ENCODE measurements around the gene PRAMEF11.
"Not testable (repeated sequence)": the region's sequence is repeated elsewhere in the genome, so short reads cannot be mapped to it uniquely, and the experiment has no call there.

The PRAMEF11 gene

GRCh38 chr1:12831310-12831709 is at the start of gene PRAMEF11:
Gene PRAMEF11, minus strand, starts transcription at chr1:12831410. Its CDS starts 2,621 bp downstream, at chr1:12828789.
- not testable (repeated sequence) for DNase-seq (ENCODE audit: low spot score)

DNA sequence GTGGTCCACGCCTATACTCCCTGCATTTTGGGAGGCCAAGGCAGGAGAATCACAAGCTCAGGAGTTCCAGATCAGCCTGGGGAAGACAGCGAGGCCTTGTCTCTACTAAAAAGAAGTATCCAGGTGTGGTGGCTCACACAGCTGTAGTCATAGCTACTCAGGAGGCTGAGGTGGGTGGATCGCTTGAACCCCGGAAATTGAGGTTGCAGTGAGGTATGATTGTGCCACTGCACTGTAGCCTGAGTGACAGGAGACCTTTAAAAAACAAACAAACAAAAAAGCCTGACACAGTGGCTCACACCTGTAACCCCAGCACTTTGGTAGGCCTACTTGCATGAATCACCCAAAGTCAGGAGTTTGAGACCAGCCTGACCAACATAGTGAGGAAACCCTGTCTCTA is 47.2 kb upstream of the PRAMEF11 start:
- DNase-seq (ENCODE audit: low spot score), result not testable (repeated sequence)

DNA sequence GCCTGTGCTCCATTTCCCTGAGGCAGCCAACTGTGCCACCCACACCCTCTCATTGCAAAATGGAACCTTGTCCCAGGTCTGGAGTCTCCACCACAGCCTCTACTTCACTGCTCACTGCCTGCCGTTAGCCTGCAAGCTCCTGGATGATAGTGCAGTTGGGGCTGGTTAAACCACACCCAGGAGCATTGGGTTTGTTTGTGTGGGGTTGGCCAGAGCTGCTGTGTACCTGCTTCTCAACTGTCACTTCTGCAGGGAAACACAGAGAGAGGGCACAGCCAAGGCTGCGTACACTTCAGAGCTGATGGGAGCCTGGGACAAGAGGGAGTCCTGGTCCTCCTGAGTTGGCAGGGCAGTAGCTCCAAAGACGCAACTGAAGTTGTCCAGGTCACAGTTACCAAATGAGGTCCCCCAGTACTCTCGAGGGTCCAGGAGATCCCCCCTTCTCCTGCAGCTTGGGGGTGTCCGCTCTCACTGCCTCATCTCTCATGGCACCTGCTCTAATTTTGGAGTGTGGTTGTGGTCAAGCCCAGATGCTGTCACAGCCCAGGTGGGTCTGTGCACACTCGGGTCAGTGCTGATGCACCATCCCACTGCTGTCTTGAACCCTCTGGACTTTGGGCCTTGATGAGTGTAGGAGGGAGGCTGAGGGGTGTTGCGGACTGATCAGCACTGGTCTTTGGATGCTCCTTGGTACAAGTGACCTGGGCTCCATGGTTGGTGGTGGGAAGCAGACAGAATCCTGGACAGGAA is 32.1 kb upstream of the PRAMEF11 start:
- DNase-seq (ENCODE audit: low spot score), result not testable (repeated sequence)

DNA sequence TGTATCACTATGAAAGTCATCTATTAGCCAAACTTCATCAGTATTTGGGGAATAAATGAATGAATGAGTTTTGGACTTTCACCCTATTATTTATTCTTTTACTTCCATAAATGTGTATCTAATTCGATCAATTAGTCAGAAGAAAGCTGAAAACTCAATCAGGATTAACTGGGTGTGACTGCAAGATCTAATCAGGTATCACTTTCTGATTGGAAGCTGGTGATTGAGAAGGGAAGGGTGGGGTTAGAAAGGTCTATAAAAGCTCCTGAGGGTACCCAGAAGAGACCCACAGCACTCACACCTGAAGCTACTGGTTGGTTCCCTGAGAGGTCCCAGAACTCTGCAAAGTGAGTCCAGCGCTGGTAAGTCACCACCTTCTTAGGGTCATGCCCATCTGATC is 25.6 kb upstream of the PRAMEF11 start, which contains the start of gene PRAMEF2:
TSS of gene PRAMEF2 (plus strand) at position 301 of the 400 bp plus-strand sequence. CDS start 1,924 bp downstream, outside the sequence.
- DNase-seq (ENCODE audit: low spot score), result not testable (repeated sequence)

GRCh38 chr1:12851779-12852178 is 20.6 kb upstream of the PRAMEF11 start:
- no peak for DNase-seq (ENCODE audit: low spot score)

DNA sequence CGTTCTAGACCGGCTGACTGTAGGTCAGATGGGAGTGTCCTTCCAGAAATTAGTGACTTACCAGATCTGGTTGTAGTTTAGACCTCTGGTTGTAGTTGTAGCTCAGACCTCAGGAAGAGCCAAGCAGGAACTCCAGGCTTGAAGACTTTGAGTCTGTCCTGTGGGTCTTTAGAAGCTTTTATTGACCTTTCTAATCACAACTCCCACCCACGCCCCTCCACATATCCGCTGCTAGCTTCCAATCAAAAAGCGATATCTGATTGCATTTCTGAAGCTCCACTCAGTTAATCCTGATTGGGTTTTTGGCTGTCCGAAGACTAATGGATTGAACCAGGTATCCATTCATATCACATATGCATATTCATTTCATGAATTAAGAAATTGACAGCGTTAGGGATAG is 17.4 kb upstream of the PRAMEF11 start, which contains the start of gene HNRNPCL1:
TSS of gene HNRNPCL1 (minus strand) at position 101 of the 400 bp plus-strand sequence. CDS start 431 bp downstream, outside the sequence.
- DNase-seq (ENCODE audit: low spot score), result not testable (repeated sequence)

DNA sequence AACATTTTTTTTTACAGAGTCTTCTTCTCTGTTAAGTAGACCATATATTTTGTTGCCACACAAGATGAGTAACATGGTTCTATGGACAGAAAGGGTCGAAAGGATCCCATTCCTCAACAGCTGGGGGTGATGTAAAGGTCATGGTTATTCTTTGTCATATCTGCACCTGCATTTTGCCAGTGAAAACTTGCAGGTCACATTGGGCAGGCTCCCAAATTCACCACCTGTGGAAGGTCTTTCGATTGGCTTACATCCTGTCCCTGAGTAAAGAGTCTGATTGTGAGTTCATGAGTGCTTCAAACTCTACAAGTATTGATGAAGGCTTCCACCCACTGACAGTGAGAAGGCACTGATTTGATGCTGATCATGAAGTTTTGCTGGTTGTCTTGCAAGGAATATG is 2.0 kb upstream of the PRAMEF11 start:
- DNase-seq (ENCODE audit: low spot score), result not testable (repeated sequence)

DNA sequence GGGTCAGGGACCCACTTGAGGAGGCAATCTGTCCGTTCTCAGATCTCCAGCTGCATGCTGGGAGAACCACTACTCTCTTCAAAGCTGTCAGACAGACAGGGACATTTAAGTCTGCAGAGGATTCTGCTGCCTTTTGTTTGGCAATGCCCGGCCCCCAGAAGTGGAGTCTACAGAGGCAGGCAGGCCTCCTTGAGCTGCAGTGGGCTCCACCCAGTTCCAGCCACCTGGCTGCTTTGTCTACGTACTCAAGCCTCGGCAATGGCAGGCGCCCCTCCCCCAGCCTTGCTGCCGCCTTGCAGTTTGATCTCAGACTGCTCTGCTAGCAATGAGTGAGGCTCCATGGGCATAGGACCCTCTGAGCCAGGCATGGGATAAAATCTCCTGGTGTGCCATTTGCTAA is 12.1 kb downstream of the PRAMEF11 start:
- DNase-seq (ENCODE audit: low spot score), result not testable (repeated sequence)

GRCh38 chr1:12811409-12811784 is 19.8 kb downstream of the PRAMEF11 start:
- no peak for DNase-seq (ENCODE audit: low spot score)

- DNase-seq (ENCODE audit: low spot score), result no peak
Measured at GRCh38 chr1:12810691-12811408, 20.4 kb downstream of the PRAMEF11 start.

GRCh38 chr1:12809933-12810332 is 21.3 kb downstream of the PRAMEF11 start:
- no peak for DNase-seq (ENCODE audit: low spot score)

DNA sequence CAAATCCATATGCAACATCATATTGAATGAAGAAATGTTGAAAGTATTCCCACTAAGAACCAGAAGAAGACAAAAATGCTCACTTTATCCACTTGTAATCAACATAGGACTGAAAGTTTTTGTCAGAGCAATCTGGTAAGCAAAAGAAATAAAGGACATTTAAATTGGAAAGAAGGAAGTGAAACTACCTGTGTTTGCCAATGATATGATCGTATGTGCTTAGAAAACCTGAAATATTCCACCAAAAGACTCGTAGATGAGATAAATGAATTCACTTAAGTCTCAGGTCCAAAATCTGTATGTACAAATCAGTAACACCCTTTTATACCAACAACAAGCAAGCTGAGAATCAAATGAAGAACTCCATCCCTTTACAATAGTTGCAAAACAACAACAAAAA is 31.5 kb downstream of the PRAMEF11 start:
- no peak for DNase-seq (ENCODE audit: low spot score)

- no peak for DNase-seq (ENCODE audit: low spot score)
Measured at GRCh38 chr1:12798911-12799310, 32.3 kb downstream of the PRAMEF11 start.

DNA sequence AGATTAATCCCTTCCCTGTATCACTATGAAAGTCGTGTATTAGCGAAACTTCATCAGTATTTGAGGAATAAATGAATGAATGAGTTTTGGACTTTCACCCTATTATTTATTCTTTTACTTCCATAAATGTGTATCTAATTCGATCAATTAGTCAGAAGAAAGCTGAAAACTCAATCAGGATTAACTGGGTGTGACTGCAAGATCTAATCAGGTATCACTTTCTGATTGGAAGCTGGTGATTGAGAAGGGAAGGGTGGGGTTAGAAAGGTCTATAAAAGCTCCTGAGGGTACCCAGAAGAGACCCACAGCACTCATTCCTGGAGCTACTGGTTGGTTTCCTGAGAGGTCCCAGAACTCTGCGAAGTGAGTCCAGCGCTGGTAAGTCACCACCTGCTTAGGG is 40.1 kb downstream of the PRAMEF11 start, which contains the start of gene PRAMEF1:
TSS of gene PRAMEF1 (plus strand) at position 301 of the 400 bp plus-strand sequence. CDS start 1,831 bp downstream, outside the sequence.
- not testable (repeated sequence) for DNase-seq (ENCODE audit: low spot score)

- DNase-seq (ENCODE audit: low spot score), result not testable (repeated sequence)
Measured at GRCh38 chr1:12784729-12785128, 46.5 kb downstream of the PRAMEF11 start.

GRCh38 chr1:12783783-12784182 is 47.4 kb downstream of the PRAMEF11 start:
- not testable (repeated sequence) for DNase-seq (ENCODE audit: low spot score)

DNA sequence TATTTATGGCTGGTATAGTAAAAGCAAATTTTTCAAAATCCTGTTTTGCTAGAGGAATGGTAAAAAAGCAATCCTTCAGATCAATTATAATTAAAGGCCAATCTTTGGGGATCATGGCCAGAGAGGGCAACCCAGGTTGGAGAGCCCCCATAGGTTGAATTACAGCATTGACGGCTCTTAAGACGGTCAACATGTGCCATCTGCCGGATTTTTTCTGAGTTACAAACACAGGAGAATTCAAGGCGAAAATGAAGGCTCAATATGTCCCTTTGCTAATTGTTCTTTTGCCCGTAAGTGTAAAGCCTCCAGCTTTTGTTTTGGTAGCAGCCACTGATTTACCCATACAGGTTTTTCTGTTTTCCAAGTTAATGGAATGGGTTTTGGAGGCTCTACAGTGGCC is 49.7 kb downstream of the PRAMEF11 start:
- not testable (repeated sequence) for DNase-seq (ENCODE audit: low spot score)

DNA sequence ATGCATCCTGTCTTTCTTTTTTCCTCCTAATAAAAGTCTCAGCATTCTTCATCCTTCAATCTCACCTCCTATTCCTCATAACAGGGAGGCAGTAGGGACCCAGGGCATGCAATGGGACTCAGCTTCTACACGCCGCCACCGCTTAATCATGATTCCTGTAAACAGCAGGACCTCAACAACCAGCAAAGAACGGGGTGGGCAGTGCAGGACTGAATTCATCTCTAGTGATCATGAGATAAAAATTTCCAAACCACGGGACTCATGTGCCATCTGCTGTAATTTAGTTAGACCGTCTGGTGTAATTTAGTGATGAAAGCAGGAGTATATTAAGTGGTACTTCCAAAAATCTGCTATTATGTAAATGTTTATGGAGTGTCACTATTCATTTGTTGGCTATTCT is 52.3 kb downstream of the PRAMEF11 start:
- no peak for DNase-seq (ENCODE audit: low spot score)

DNA sequence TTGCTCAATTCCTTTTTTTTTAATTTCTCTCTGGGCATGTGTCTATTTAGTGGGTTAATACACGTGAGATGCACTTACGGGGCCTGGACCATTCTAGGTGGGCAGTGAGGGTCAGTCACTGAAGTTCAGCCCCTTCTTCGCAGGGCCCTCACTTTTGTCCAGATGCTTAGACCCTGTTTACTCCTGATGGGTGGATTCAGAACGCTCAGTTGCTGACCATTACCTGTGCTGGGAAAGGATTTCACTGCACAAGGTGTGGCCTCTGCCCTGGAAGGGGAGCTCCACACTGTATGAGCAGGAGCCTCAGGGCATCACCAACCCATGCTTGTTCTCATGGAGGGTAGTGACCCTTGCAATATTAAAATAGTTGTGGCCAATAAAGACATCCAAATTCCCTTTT is 53.1 kb downstream of the PRAMEF11 start:
- no peak for DNase-seq (ENCODE audit: low spot score)

DNA sequence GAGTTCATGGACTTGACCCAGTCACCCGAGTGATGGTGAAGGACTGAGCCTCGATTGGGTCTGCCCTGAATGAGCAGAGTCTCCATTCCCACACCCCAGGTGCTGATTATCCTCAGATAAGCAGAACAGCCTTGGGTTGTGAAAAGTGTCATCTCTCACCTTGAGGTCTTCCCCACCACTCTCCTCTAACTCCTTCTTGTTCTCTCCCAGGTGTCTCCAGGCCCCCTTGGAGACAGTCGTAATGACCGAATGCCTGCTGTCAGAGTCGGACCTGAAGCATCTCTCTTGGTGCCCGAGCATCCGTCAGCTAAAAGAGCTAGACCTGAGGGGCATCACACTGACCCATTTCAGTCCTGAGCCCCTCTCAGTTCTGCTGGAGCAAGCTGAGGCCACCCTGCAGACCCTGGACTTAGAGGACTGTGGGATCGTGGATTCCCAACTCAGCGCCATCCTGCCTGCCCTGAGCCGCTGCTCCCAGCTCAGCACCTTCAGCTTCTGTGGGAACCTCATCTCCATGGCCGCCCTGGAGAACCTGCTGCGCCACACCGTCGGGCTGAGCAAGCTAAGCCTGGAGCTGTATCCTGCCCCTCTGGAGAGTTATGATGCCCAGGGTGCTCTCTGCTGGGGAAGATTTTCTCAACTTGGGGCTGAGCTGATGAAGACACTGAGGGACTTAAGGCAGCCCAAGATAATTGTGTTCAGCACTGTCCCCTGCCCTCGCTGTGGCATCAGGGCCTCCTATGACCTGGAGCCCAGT is 54.2 kb downstream of the PRAMEF11 start:
- DNase-seq (ENCODE audit: low spot score), result no peak

GRCh38 chr1:12775443-12775842 is 55.8 kb downstream of the PRAMEF11 start:
- DNase-seq (ENCODE audit: low spot score), result no peak

GRCh38 chr1:12774801-12775345 is 56.3 kb downstream of the PRAMEF11 start:
- DNase-seq (ENCODE audit: low spot score), result no peak
